Memory B cell (primary cell): ENCODE measurements around the gene COL9A2.

Experiments
- ATAC-seq: fragments of 150-1000 bp; cut with Tn5 transposase; 2 replicates; pipeline ENCODE4 v1.10.0; 2021; ENCODE audit warnings: low read depth, mild to moderate bottlenecking, moderate library complexity
- DNase-seq, 2 donors: peaks; one replicate each; pipeline ENCODE4 v3.0.0; 2022; ENCODE audit warnings: low spot score in 2 of 2
- H3K27ac Mint-ChIP-seq: one replicate; pipeline ENCODE4 v1.8.0; 2022; ENCODE audit warnings: mild to moderate bottlenecking, moderate library complexity, mixed read lengths
- H3K27me3 Mint-ChIP-seq: one replicate; pipeline ENCODE4 v1.8.0; 2022; ENCODE audit warnings: mixed read lengths
- H3K36me3 Mint-ChIP-seq: one replicate; pipeline ENCODE4 v1.8.0; 2022; ENCODE audit warnings: mild to moderate bottlenecking, mixed read lengths
- H3K4me1 Mint-ChIP-seq: one replicate; pipeline ENCODE4 v1.8.0; 2022; ENCODE audit warnings: mixed read lengths
- H3K4me3 Mint-ChIP-seq: one replicate; pipeline ENCODE4 v1.8.0; 2022; ENCODE audit warnings: mild to moderate bottlenecking, moderate library complexity, mixed read lengths
- H3K9me3 Mint-ChIP-seq: one replicate; pipeline ENCODE4 v1.8.0; 2022; ENCODE audit warnings: mixed read lengths

Gene COL9A2

DNA sequence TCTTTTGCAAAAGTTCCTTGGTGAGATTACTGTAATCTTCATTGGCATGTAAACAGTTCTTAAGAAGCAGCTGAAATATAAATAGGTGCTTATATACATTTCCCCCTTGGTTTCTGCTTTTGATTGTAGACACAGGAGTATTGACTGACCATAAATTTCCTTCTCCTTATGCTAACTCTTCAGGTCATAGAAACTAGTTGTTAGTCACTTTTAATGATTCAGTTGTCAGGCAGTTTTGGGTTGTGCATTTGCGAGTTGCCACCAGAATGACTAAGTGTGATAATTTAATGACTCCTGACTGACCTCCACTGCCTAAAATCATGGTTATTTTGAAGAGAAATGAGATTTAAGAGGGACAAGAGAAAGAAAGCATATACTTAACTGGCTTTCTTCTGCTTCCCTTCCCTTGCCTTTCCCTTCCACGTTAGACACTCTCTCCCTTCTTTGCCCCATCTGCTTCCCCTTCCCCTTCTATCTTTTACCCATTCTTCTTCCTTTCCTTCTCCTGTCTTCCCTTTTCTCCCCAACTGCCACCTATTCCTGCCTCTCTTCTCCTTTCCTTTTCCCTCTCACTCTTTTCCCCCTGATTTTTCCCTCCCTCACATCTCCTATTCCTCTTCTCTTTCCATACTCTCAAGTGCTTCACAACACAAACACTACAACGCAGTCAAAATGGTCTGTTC is 46.8 kb downstream of the COL9A2 start:
- Mint-ChIP-seq H3K4me3 (no peak overlapping the region), H3K27me3 (no peaks in the 10 kb centered on the region), H3K27ac (peak overlapping the region; percentile 49), H3K4me1 (peaks cover 7% of the 10 kb centered on the region), H3K9me3 (no peaks in the 10 kb centered on the region), H3K36me3 (peaks cover 23% of the 10 kb centered on the region)
- ATAC-seq, result no peak
- no peak for DNase-seq

DNA sequence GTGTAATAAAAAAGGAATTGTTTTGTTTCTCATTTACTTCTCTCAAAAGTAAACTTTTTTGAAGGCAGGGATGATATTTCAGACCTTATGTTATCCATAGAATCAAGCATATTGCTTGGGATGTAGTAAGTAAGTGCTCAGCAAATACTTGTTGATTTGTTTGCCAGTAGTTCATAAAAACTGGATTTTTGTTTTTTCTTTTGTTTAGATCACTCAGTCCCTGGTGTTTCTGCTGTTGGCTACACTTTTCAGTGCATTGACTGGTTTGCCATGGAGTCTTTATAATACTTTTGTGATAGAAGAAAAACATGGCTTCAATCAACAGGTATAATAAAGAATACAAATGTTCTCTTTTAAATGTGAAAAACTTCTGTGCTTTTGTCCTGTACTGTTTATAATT is 48.9 kb downstream of the COL9A2 start:
- Mint-ChIP-seq H3K36me3 (peaks cover 18% of the 10 kb centered on the region), H3K27me3 (no peaks in the 10 kb centered on the region), H3K4me1 (peaks cover 5% of the 10 kb centered on the region), H3K27ac (no peak overlapping the region), H3K4me3 (no peak overlapping the region), H3K9me3 (no peaks in the 10 kb centered on the region)
- no peak for ATAC-seq
- no peak for DNase-seq

- DNase-seq, result no peak
These were observed 49.3 kb downstream of the COL9A2 start for GRCh38 chr1:40267767-40268187.

DNA sequence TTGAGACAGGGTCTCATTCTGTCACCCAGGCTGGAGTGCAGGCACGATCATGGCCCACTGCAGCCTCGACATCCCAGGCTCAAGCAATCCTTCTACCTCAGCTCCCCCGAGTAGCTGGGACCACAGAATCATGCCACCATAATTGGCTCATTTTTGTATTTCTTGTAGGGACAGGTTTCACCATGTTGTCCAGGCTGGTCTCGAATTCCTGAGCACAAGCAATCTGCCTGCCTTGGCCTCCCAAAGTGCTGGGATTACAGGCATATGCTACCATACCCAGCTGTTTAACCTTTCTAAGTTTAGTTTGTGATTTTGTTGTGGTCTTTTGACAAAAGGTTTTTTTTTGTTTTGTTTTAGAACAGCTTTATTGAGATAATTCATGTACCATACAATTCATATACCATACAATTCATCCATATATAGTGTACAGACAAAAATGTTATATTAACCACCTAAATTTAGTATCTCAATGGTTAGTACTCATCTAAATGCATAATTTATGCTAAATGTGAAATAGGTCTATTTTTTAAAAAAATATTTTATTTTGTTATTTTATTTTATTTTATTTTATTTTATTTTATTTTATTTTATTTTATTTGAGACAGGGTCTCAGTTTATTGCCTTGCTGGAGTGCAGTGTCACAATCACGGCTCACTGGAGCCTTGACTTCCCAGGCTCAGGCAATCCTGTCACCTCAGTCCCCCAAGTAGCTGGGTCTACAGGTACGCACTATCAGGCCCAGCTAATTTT is 50.1 kb downstream of the COL9A2 start:
- peaks cover 22% of the 10 kb centered on the region for H3K36me3 Mint-ChIP-seq
- no peak overlapping the region for H3K4me3 Mint-ChIP-seq
- no peaks in the 10 kb centered on the region for H3K9me3 Mint-ChIP-seq
- DNase-seq (no peak), ATAC-seq (no peak)
- H3K4me1 Mint-ChIP-seq, result peaks cover 7% of the 10 kb centered on the region
- H3K27ac Mint-ChIP-seq, result no peak overlapping the region
- no peaks in the 10 kb centered on the region for H3K27me3 Mint-ChIP-seq

More at GRCh38 chr1:40267767-40268187, 49.3 kb downstream of the COL9A2 start:
- Mint-ChIP-seq H3K4me3 (no peak overlapping the region), H3K4me1 (peaks cover 5% of the 10 kb centered on the region), H3K9me3 (no peaks in the 10 kb centered on the region), H3K36me3 (peaks cover 19% of the 10 kb centered on the region), H3K27ac (no peak overlapping the region), H3K27me3 (no peaks in the 10 kb centered on the region)
- ATAC-seq, result no peak

DNA sequence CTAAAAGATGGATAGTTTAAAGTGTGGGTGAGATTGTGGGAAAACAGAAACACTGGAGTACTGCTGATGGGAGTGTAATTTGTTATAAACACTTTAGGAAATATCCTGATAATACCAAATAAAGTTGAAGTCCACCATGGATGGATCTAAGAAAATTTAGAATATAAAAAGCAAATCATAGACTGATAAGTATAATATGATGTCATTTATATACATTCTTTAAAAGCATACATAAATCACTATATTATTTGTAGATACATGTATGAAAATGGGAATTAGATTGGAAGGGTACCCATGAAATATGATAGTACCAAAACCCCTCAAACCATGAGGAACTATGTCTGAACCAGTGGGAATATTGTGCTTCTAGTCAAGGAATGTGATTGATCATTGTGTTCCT is 51.2 kb downstream of the COL9A2 start:
- ATAC-seq (no peak), DNase-seq (no peak)
- Mint-ChIP-seq H3K27ac (no peak overlapping the region), H3K36me3 (peaks cover 18% of the 10 kb centered on the region), H3K9me3 (no peaks in the 10 kb centered on the region), H3K4me3 (no peak overlapping the region), H3K4me1 (peaks cover 7% of the 10 kb centered on the region), H3K27me3 (no peaks in the 10 kb centered on the region)

DNA sequence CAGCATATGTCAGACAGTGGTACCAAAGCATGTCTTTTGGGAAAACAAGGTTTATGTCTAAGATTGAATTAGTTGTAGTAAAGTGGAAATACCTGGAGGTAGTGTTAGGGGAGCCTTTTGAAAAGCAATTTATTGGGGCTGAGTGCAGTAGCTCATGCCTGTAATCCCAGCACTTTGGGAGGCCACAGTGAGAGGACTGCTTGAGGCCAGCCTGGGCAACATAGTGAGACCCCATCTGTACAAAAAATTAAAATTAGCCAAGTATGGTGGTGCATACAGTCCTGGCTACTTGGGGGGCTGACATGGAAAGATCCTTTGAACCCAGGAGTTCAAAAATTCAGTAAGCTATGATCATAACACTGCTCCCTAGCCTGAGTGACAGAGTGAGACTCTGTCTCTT is 51.8 kb downstream of the COL9A2 start:
- H3K36me3 Mint-ChIP-seq, result peaks cover 13% of the 10 kb centered on the region
- peaks cover 3% of the 10 kb centered on the region for H3K4me1 Mint-ChIP-seq
- no peak overlapping the region for H3K27ac Mint-ChIP-seq
- ATAC-seq, result no peak
- no peaks in the 10 kb centered on the region for H3K9me3 Mint-ChIP-seq
- DNase-seq, result no peak
- no peaks in the 10 kb centered on the region for H3K27me3 Mint-ChIP-seq
- no peak overlapping the region for H3K4me3 Mint-ChIP-seq

DNA sequence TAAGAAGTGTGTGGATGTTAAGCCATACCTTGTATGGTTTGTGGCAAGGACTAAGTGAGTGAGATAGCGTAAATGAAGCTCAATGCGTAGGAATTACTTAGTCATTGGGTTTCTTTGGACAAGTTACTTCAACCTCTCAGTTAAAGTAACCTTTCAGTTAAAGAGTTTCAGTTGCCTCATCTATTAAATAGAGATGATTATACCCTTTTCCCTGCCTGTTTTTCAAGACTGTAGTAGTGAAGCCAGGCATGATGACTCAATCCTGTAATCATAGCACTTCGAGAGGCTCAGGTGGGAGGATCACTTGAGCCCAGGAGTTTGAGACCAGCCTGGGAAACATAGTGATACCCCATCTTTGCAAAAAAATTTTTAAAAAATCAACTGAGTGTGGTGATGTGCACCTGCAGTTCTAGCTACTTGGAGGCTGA is 52.7 kb downstream of the COL9A2 start:
- no peak overlapping the region for H3K4me3 Mint-ChIP-seq
- no peaks in the 10 kb centered on the region for H3K9me3 Mint-ChIP-seq
- H3K27me3 Mint-ChIP-seq, result no peaks in the 10 kb centered on the region
- no peak for DNase-seq
- H3K4me1 Mint-ChIP-seq, result peaks cover 4% of the 10 kb centered on the region
- peaks cover 12% of the 10 kb centered on the region for H3K36me3 Mint-ChIP-seq
- no peak overlapping the region for H3K27ac Mint-ChIP-seq
- no peak for ATAC-seq

DNA sequence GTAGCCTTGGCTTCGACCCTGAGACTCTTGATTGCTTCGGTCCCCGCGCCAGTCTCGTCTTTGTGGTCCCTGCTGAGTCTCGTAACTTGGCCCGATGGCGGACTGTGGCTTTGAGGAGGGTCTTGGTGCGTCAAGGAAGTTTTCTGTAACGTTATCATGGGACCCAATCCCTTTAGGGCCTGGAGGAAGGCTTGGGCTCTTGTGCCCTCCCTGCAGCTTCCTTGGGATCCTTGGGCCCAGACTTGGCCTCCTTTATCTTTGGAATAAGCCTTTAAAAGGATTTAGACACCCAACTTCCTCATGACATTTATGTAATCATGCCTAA is 58.7 kb downstream of the COL9A2 start:
- H3K27ac Mint-ChIP-seq, result peak overlapping the region; percentile 99
- no peaks in the 10 kb centered on the region for H3K27me3 Mint-ChIP-seq
- H3K36me3 Mint-ChIP-seq, result peaks cover 11% of the 10 kb centered on the region
- DNase-seq, result no peak
- peaks cover 19% of the 10 kb centered on the region for H3K4me1 Mint-ChIP-seq
- no peaks in the 10 kb centered on the region for H3K9me3 Mint-ChIP-seq
- ATAC-seq, result no peak
- H3K4me3 Mint-ChIP-seq, result peak overlapping the region; percentile 97

DNA sequence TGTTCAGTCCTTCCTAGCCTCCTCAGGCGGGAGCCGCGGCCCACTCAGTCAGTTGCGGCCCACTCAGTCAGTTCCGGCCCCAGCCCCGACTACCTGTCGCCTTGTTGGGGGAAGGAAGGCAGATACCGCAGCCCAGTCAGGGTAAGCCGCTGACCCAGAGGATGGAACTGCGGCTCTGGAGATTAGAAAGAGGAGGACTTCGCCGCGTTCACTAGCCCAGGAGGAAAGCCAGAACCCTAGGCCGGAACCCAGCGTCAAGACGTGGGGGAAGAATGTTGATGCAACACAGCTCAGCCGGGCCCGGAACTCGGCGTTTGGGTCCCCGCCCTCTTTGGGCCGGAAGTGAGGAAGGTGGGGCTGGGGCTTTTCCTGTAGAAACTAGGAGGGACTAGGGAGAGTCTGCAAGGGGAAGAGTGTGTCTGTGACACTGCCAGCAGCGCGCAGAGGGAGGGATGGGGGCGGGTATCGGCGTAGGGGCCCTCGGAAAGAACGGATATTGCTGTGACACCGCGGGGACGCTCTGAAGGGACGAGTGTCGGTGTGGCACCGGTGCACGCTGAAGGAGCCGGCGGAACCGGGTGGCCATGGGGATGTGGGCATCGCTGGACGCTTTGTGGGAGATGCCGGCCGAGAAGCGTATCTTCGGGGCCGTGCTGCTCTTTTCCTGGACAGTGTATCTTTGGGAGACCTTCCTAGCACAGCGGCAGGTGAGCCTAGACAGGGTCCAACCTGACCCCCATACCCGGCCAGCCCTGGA is 59.2 kb downstream of the COL9A2 start, which contains the start of gene ZMPSTE24:
ZMPSTE24 (plus strand) TSS at position 549 of the 757 bp plus-strand sequence; CDS start at position 585, 36 bp downstream.
- H3K36me3 Mint-ChIP-seq, result peaks cover 5% of the 10 kb centered on the region
- peak within 1 kb of the TSS; percentile 97 for H3K4me3 Mint-ChIP-seq
- H3K27ac Mint-ChIP-seq, result peak within 1 kb of the TSS; percentile 99
- ATAC-seq (peak; percentile 94), DNase-seq (peak; percentile 92 to 94)
- H3K4me1 Mint-ChIP-seq, result peaks cover 19% of the 10 kb centered on the region
- H3K9me3 Mint-ChIP-seq, result no peaks in the 10 kb centered on the region
- no peaks in the 10 kb centered on the region for H3K27me3 Mint-ChIP-seq

DNA sequence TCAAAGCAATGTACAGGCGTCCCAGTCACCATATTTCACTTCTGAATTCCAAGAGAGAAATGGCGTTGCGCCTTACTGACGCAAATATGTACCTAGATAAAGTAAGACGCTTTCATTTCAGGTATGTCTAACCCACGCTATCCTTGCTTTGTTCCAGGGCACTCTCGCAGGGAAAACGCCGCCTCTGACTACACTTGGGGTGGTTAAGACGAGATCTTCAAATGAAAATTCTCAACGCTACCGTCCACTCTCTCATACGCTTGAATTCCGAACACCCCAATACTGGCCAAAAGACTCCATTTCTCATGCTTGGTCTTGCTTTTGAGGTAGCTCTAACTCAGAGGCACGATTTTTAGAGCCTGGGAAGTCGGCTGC is 59.8 kb downstream of the COL9A2 start:
- no peak for DNase-seq
- Mint-ChIP-seq H3K4me1 (peaks cover 16% of the 10 kb centered on the region), H3K9me3 (no peaks in the 10 kb centered on the region), H3K4me3 (peak overlapping the region; percentile 97), H3K27ac (peak overlapping the region; percentile 99), H3K27me3 (no peaks in the 10 kb centered on the region), H3K36me3 (peaks cover 1% of the 10 kb centered on the region)
- ATAC-seq, result no peak

GRCh38 chr1:40256401-40257084 is 60.5 kb downstream of the COL9A2 start:
- no peaks in the 10 kb centered on the region for H3K27me3 Mint-ChIP-seq
- H3K36me3 Mint-ChIP-seq, result peaks cover 1% of the 10 kb centered on the region
- no peak for ATAC-seq
- DNase-seq, result no peak
- H3K4me3 Mint-ChIP-seq, result no peak overlapping the region
- H3K4me1 Mint-ChIP-seq, result peaks cover 16% of the 10 kb centered on the region
- H3K27ac Mint-ChIP-seq, result peak overlapping the region; percentile 17
- no peaks in the 10 kb centered on the region for H3K9me3 Mint-ChIP-seq

- Mint-ChIP-seq H3K4me3 (no peak overlapping the region), H3K36me3 (peaks cover 1% of the 10 kb centered on the region), H3K9me3 (no peaks in the 10 kb centered on the region), H3K27ac (no peak overlapping the region), H3K4me1 (peaks cover 16% of the 10 kb centered on the region), H3K27me3 (no peaks in the 10 kb centered on the region)
- DNase-seq (no peak), ATAC-seq (no peak)
These were observed 61.9 kb downstream of the COL9A2 start for GRCh38 chr1:40255231-40255630.

DNA sequence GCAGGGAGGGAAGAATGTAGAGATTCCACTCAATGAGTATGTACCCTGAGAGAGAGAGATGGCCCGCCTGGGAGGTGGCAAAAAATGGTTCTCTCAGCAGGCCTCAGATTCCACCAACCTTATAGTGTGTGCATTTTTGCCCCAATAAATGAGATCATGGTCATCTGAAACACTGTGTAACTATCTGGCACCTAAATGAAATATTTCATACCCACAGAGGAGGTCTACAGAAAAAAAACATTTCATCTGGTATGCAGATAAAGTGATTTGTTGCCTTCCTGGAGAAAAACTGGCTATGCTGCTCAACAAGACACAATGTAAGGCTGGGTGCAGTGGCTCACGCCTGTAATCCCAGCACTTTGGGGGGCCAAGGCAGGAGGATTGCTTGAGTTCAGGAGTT is 64.5 kb downstream of the COL9A2 start:
- Mint-ChIP-seq H3K9me3 (no peaks in the 10 kb centered on the region), H3K27me3 (no peaks in the 10 kb centered on the region), H3K36me3 (peaks cover 1% of the 10 kb centered on the region), H3K27ac (no peak overlapping the region), H3K4me1 (peaks cover 15% of the 10 kb centered on the region), H3K4me3 (no peak overlapping the region)
- no peak for DNase-seq
- ATAC-seq, result no peak

DNA sequence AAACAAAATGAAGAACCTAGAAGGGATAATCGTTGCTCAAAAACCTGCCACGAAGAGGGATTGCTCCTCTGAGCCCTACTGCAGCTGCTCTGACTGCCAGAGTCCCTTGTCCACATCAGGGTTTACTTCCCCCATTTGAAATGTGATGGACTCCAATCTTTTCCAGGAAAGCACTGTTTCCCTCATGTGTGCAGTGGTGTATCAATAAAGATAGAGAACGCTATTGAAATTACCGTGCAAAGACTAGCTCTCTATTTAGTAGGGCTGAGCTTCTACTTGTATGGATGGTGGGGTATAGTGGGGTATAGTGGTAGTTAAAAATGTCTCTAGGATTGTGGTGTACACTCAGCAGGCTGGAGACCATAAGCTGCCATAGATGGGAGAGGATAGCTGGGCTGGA is 65.6 kb downstream of the COL9A2 start:
- no peaks in the 10 kb centered on the region for H3K27me3 Mint-ChIP-seq
- ATAC-seq, result no peak
- H3K9me3 Mint-ChIP-seq, result no peaks in the 10 kb centered on the region
- DNase-seq, result no peak
- peaks cover 1% of the 10 kb centered on the region for H3K36me3 Mint-ChIP-seq
- no peak overlapping the region for H3K4me3 Mint-ChIP-seq
- H3K27ac Mint-ChIP-seq, result no peak overlapping the region
- H3K4me1 Mint-ChIP-seq, result peaks cover 9% of the 10 kb centered on the region
